Measurements from ENCODE around the gene SLU7. TPM values are rescaled to one million over a fixed set of nuclear protein-coding genes. Genes with fewer than 3 reads are reported as not detected.
A peak's percentile ranks its signal among the peaks of the same experiment; 100 is the strongest.

Gene SLU7
- total RNA-seq, 1 donor from 2014 or later = 48.5 TPM

DNA sequence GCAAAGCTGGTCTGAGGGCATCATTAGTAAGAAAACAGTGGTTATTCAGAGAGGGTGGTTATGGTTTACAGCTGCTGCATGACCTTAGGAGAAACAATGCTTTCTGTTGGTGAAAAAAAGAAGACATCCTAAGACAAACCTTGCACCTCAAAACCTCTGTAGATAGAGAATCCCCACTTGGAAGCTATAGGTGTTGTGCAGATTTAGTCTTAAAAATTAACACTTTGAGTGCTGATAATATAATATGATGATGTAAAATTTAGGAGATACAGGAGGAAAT, 1.4 kb upstream of the SLU7 start:
- peaks cover 15% of the 10 kb centered on the region for H3F3A ChIP-seq (ENCODE audit: low read depth)
- no peaks in the 10 kb centered on the region for H3K9me3 Mint-ChIP-seq
- H3K9ac ChIP-seq = no peak overlapping the region
- peaks cover 61% of the 10 kb centered on the region for H3K79me2 ChIP-seq (ENCODE audit: low read depth)
- peak overlapping the region; percentile 80 for H2AFZ ChIP-seq (replicated peaks)
- peaks cover 54% of the 10 kb centered on the region for H3K4me1 Mint-ChIP-seq
- peaks cover 5% of the 10 kb centered on the region for H3K36me3 Mint-ChIP-seq
- H3K36me3 ChIP-seq = peaks cover 15% of the 10 kb centered on the region
- peak overlapping the region; percentile 26 for H3K27ac Mint-ChIP-seq
- H3K4me3 Mint-ChIP-seq = peak overlapping the region; percentile 96
- H3K27me3 Mint-ChIP-seq (ENCODE audit: insufficient read depth, low read depth) = no peaks in the 10 kb centered on the region
- no peak for DNase-seq (ENCODE audit: low spot score)
- H3K4me3 ChIP-seq = no peak overlapping the region
- peaks cover 35% of the 10 kb centered on the region for H4K20me1 ChIP-seq (ENCODE audit: low read depth)
- no peak for TF ChIP-seq EZH2phosphoT487 (IDR thresholded peaks at IDR 0.05)
- no peak for TF ChIP-seq EZH2 (IDR thresholded peaks at IDR 0.05)
- TF ChIP-seq, protein P1, sequence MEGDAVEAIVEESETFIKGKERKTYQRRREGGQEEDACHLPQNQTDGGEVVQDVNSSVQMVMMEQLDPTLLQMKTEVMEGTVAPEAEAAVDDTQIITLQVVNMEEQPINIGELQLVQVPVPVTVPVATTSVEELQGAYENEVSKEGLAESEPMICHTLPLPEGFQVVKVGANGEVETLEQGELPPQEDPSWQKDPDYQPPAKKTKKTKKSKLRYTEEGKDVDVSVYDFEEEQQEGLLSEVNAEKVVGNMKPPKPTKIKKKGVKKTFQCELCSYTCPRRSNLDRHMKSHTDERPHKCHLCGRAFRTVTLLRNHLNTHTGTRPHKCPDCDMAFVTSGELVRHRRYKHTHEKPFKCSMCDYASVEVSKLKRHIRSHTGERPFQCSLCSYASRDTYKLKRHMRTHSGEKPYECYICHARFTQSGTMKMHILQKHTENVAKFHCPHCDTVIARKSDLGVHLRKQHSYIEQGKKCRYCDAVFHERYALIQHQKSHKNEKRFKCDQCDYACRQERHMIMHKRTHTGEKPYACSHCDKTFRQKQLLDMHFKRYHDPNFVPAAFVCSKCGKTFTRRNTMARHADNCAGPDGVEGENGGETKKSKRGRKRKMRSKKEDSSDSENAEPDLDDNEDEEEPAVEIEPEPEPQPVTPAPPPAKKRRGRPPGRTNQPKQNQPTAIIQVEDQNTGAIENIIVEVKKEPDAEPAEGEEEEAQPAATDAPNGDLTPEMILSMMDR (IDR thresholded peaks at IDR 0.05) = no peak
- no peaks in the 10 kb centered on the region for H3K27me3 ChIP-seq
- peak overlapping the region; percentile 96 for H3K4me2 ChIP-seq
- H3K27ac ChIP-seq = no peak overlapping the region
- peaks cover 47% of the 10 kb centered on the region for H3K4me1 ChIP-seq
- H3K9me3 ChIP-seq (ENCODE audit: low read depth) = no peaks in the 10 kb centered on the region

DNA sequence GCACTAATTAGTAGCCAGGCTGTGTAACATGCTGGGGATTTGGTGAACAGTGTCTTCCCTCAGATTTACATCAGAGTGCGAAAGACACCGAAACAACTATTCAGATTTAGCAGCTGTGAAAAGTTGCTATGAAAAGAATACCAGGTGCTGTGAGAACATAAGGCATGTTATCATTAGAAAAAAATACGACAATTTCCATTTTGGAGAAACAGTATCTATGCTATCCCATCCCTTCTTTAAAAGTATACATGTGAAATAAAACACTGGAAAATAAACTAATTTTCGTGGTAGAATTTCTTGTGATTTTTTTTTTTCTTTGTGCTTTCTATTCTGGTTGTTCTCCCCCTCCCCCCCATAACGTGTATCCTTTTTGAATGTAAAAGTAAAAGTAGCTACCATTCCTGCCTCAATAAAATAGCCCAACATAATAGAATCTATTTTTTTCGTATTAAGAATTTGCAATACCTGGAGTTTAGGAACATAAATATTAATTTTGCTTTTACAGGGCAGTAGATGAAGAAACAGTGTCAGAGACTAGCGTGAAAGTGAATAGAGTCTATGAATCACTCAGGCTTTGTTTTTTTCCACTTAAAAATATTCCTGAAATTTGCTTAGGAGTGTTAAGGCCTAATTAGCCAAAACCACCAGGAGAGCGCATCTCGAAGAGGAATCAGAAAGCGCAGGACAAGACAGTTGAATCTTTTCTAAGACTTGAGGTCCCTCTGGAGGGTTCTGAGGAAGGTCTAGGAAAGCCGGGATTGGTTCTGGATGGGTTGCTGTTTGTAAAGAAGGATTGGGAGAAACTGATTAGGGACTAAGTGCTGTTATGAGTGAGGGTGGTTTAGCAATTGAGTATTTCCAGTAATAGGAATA, 813 bp upstream of the SLU7 start:
- peak overlapping the region; percentile 51 for H3K9ac ChIP-seq
- Mint-ChIP-seq H3K36me3 (peaks cover 3% of the 10 kb centered on the region), H3K27me3 (ENCODE audit: insufficient read depth, low read depth) (no peaks in the 10 kb centered on the region), H3K27ac (peak overlapping the region; percentile 82), H3K4me1 (peaks cover 49% of the 10 kb centered on the region), H3K4me3 (peak overlapping the region; percentile 96), H3K9me3 (no peaks in the 10 kb centered on the region)
- TF ChIP-seq EZH2 (IDR thresholded peaks at IDR 0.05) (no peak), EZH2phosphoT487 (IDR thresholded peaks at IDR 0.05) (no peak)
- TF ChIP-seq, protein P1 (IDR thresholded peaks at IDR 0.05) = no peak
- H3K4me3 ChIP-seq = peak overlapping the region; percentile 86
- peaks cover 15% of the 10 kb centered on the region for H3K36me3 ChIP-seq
- H4K20me1 ChIP-seq (ENCODE audit: low read depth) = peaks cover 30% of the 10 kb centered on the region
- H3K27ac ChIP-seq = peak overlapping the region; percentile 58
- peak overlapping the region; percentile 96 for H3K4me2 ChIP-seq
- peaks cover 41% of the 10 kb centered on the region for H3K4me1 ChIP-seq
- no peak for DNase-seq (ENCODE audit: low spot score)
- H3F3A ChIP-seq (ENCODE audit: low read depth) = peaks cover 15% of the 10 kb centered on the region
- no peaks in the 10 kb centered on the region for H3K9me3 ChIP-seq (ENCODE audit: low read depth)
- peaks cover 56% of the 10 kb centered on the region for H3K79me2 ChIP-seq (ENCODE audit: low read depth)
- H3K27me3 ChIP-seq = no peaks in the 10 kb centered on the region
- peak overlapping the region; percentile 80 for H2AFZ ChIP-seq (replicated peaks)

DNA sequence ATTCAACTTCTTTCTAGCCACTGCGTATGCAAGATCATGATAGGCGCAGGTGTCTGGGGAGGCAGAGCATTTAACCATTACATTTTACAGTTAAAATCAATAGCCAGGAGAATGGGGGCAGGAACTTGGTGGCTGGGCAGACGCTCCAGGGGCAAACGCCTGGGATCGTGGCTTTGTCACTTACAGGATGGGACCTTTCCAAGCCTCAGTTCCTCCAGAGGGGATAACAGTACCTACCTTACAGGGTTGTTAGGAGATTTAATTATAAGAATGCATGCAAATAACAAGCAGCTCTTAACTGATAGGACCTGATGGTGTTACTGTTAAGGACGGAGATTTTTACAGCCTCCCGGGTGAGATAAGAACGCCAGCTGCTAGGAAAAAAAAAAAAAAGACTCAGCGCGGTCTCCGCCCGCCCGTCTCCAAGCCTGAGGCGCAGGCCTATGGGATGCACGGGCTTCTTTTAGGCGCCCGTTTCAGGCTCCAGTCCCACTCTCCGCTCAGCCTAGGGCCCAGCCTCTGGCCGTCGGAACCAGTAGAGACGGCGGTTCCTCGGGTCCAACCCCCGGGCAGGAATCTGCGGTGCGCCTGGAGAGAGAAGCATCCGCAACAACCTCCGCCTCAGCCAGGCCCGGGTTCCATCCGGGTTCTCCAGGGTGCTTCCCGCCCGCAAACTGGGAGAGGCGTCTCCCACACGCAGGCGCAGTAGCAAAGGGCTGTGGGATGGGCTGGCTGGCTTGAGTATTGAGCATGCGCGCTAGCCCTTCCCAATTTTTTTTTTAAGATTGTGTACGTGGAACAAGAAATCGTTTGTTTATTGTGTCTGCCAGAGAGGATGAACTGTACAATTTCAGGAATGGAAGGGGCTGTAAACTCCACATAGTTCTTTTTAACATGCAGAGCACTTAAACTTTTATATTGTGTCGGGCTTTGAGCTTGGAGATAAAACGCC, 19.2 kb downstream of the SLU7 start, which contains the start of gene FAM200C:
FAM200C (minus strand) TSS at position 653 of the 952 bp plus-strand sequence. CDS start 4,564 bp downstream, outside the sequence.
- Mint-ChIP-seq H3K27ac (peak within 1 kb of the TSS; percentile 97), H3K4me3 (peak within 1 kb of the TSS; percentile 94), H3K36me3 (peaks cover 17% of the 10 kb centered on the region), H3K27me3 (ENCODE audit: insufficient read depth, low read depth) (no peaks in the 10 kb centered on the region), H3K4me1 (peaks cover 24% of the 10 kb centered on the region), H3K9me3 (no peaks in the 10 kb centered on the region)
- peak within 1 kb of the TSS; percentile 89 for H3K27ac ChIP-seq
- H3K27me3 ChIP-seq = no peaks in the 10 kb centered on the region
- peak within 1 kb of the TSS; percentile 99 for H3K9ac ChIP-seq
- H3F3A ChIP-seq (ENCODE audit: low read depth) = peaks cover 23% of the 10 kb centered on the region
- no peak for TF ChIP-seq EZH2phosphoT487 (IDR thresholded peaks at IDR 0.05)
- TF ChIP-seq, protein P1 (IDR thresholded peaks at IDR 0.05) = no peak
- TF ChIP-seq EZH2 (IDR thresholded peaks at IDR 0.05) = no peak
- peaks cover 25% of the 10 kb centered on the region for H3K4me1 ChIP-seq
- no peaks in the 10 kb centered on the region for H3K9me3 ChIP-seq (ENCODE audit: low read depth)
- peak within 1 kb of the TSS; percentile 92 for H3K4me3 ChIP-seq
- H3K36me3 ChIP-seq = peaks cover 3% of the 10 kb centered on the region
- H2AFZ ChIP-seq (replicated peaks) = peak within 1 kb of the TSS; percentile 89
- peaks cover 18% of the 10 kb centered on the region for H4K20me1 ChIP-seq (ENCODE audit: low read depth)
- DNase-seq (ENCODE audit: low spot score) = peak; percentile 95
- H3K4me2 ChIP-seq = peak within 1 kb of the TSS; percentile 100
- peaks cover 49% of the 10 kb centered on the region for H3K79me2 ChIP-seq (ENCODE audit: low read depth)
